Lower lobe of right lung (tissue), 2 donors: ENCODE measurements around the gene CYP46A1. TPM values are rescaled to one million over a fixed set of nuclear protein-coding genes. Genes with fewer than 3 reads are reported as not detected.

ENCODE experiments used
- ATAC-seq, 2 donors: fragments of 200-7000 bp; cut with Tn5 transposase; one replicate each; pipeline ENCODE4 v1.9.1; 2020 to 2022; ENCODE audit warnings: mild to moderate bottlenecking in 2 of 2, moderate library complexity in 2 of 2
- DNase-seq: peaks from one replicate; pipeline ENCODE4 v3.0.0-alpha.2; 2020
- H3K27ac ChIP-seq: fragments of 200-600 bp; one replicate; pipeline ENCODE4 v1.8.0; 2022
- H3K27me3 ChIP-seq: fragments of 200-600 bp; one replicate; pipeline ENCODE4 v1.8.0; 2022; ENCODE audit warnings: low read depth
- H3K36me3 ChIP-seq: fragments of 200-600 bp; one replicate; pipeline ENCODE4 v1.8.0; 2022; ENCODE audit warnings: mild to moderate bottlenecking
- H3K4me1 ChIP-seq: fragments of 200-600 bp; one replicate; pipeline ENCODE4 v1.8.0; 2022
- H3K4me3 ChIP-seq: fragments of 200-600 bp; one replicate; pipeline ENCODE4 v1.8.0; 2022; ENCODE audit warnings: mild to moderate bottlenecking
- H3K9me3 ChIP-seq: fragments of 200-600 bp; one replicate; pipeline ENCODE4 v1.8.0; 2022
- CTCF ChIP-seq: fragments of 200-600 bp; IDR thresholded peaks from one replicate; pipeline ENCODE4 v1.8.0; 2022; ENCODE audit warnings: antibody characterized with exemption, mild to moderate bottlenecking
- intact Hi-C: fragments of 100-400 bp; cut with DNase I; formaldehyde crosslinking; loops from one replicate; pipeline ENCODE4 v1.11.0; 2022
- total RNA-seq: library from RNA; stranded (reverse); fragmentation: NEBNext Ultra II Directional; extraction: Animal tissue kit (Norgen Biotek cat#: 25700); gene quantifications from one replicate; pipeline ENCODE4 v1.2.1, GENCODE V29; 2021
- donor health status: DM: no; HTN: yes; CAD: no; lungs with severe emphysema.

CYP46A1 gene
- total RNA-seq, 1 donor from 2014 or later, result 0.62 TPM

GRCh38 chr14:99673305-99674063 is 10.6 kb upstream of the CYP46A1 start:
- ATAC-seq (no peak), DNase-seq (no peak)
- Histone ChIP-seq H3K9me3 (peaks cover 9% of the 10 kb centered on the region), H3K27ac (no peak overlapping the region), H3K27me3 (no peaks in the 10 kb centered on the region), H3K4me1 (no peaks in the 10 kb centered on the region), H3K4me3 (no peak overlapping the region), H3K36me3 (no peaks in the 10 kb centered on the region)
- TF ChIP-seq CTCF, result no peak
- intact Hi-C loops, result no loop called here

GRCh38 chr14:99674064-99674650 is 9.9 kb upstream of the CYP46A1 start:
- H3K9me3 ChIP-seq, result peaks cover 11% of the 10 kb centered on the region
- no peak for DNase-seq
- intact Hi-C loops, result no loop called here
- H3K27me3 ChIP-seq, result no peaks in the 10 kb centered on the region
- ATAC-seq, result no peak
- H3K36me3 ChIP-seq, result no peaks in the 10 kb centered on the region
- H3K4me1 ChIP-seq, result no peaks in the 10 kb centered on the region
- no peak overlapping the region for H3K27ac ChIP-seq
- H3K4me3 ChIP-seq, result no peak overlapping the region
- TF ChIP-seq CTCF, result no peak

GRCh38 chr14:99674776-99675381 is 9.2 kb upstream of the CYP46A1 start:
- no peak for TF ChIP-seq CTCF
- ATAC-seq, result no peak
- H3K4me3 ChIP-seq, result no peak overlapping the region
- H3K36me3 ChIP-seq, result no peaks in the 10 kb centered on the region
- H3K9me3 ChIP-seq, result peaks cover 11% of the 10 kb centered on the region
- no peaks in the 10 kb centered on the region for H3K4me1 ChIP-seq
- DNase-seq, result no peak
- no peaks in the 10 kb centered on the region for H3K27me3 ChIP-seq
- no peak overlapping the region for H3K27ac ChIP-seq
- intact Hi-C loops, result no loop called here

- Histone ChIP-seq H3K4me3 (no peak overlapping the region), H3K27me3 (no peaks in the 10 kb centered on the region), H3K4me1 (no peaks in the 10 kb centered on the region), H3K36me3 (no peaks in the 10 kb centered on the region), H3K9me3 (peaks cover 11% of the 10 kb centered on the region), H3K27ac (no peak overlapping the region)
- no peak for TF ChIP-seq CTCF
- DNase-seq, result no peak
- intact Hi-C loops, result no loop called here
- no peak for ATAC-seq
Measured at GRCh38 chr14:99675382-99675835, 8.7 kb upstream of the CYP46A1 start.

GRCh38 chr14:99675951-99676350 is 8.1 kb upstream of the CYP46A1 start:
- no peak overlapping the region for H3K4me3 ChIP-seq
- intact Hi-C loops, result no loop called here
- DNase-seq (no peak), ATAC-seq (no peak)
- no peak overlapping the region for H3K27ac ChIP-seq
- no peaks in the 10 kb centered on the region for H3K27me3 ChIP-seq
- TF ChIP-seq CTCF, result no peak
- peaks cover 11% of the 10 kb centered on the region for H3K9me3 ChIP-seq
- no peaks in the 10 kb centered on the region for H3K4me1 ChIP-seq
- no peaks in the 10 kb centered on the region for H3K36me3 ChIP-seq
